PC-3 (cell line): Measurements from ENCODE around the gene CARS1. TPM values are rescaled to one million over a fixed set of nuclear protein-coding genes. Genes with fewer than 3 reads are reported as not detected.

ENCODE experiments used
- ATAC-seq: fragments of 200-7000 bp; cut with Tn5 transposase; 2 replicates; pipeline ENCODE4 v1.9.1; 2020; ENCODE audit warnings: mild to moderate bottlenecking, moderate library complexity
- BruUV-seq: library from RNA; stranded (reverse); fragments of 400-500 nt; replicated peaks from 2 replicates; lab custom pipeline; 2021; lab: Mats Ljungman, UMichigan
- CTCF ChIA-PET: fragments of 300-600 bp; sonication (Branson Sonifier 250); formaldehyde crosslinking; loops from one replicate; lab custom pipeline; 2022; ENCODE audit warnings: antibody characterized with exemption; lab: Charles Lee
- POLR2A ChIA-PET: fragments of 300-600 bp; sonication (Branson Sonifier 250); formaldehyde crosslinking; loops from one replicate; lab custom pipeline; 2022; ENCODE audit warnings: antibody characterized with exemption; ENCODE audit not compliant: unreplicated experiment; lab: Charles Lee
- DNase-seq: peaks from one replicate; pipeline ENCODE4 v3.0.0-alpha.2; 2015
- H2AFZ ChIP-seq: fragments of 300-600 bp; sonication (generic); 2 replicates; pipeline ENCODE4 v1.6.0; 2016; ENCODE audit warnings: antibody characterized with exemption, low read length
- H3F3A ChIP-seq: fragments of 300-600 bp; sonication (generic); one replicate; pipeline ENCODE4 v1.6.0; 2017; ENCODE audit warnings: antibody characterized with exemption, low read length, control low read depth, mild to moderate bottlenecking; ENCODE audit not compliant: unreplicated experiment
- H3K27ac ChIP-seq: fragments of 300-600 bp; sonication (generic); 2 replicates; pipeline ENCODE4 v1.5.1; 2016; ENCODE audit warnings: mild to moderate bottlenecking, low read length
- H3K27me3 ChIP-seq: fragments of 300-600 bp; sonication (generic); 2 replicates; pipeline ENCODE4 v1.6.1; 2016; ENCODE audit warnings: low read length, mixed read lengths
- H3K36me3 ChIP-seq: fragments of 300-600 bp; sonication (generic); 2 replicates; pipeline ENCODE4 v1.6.1; 2016; ENCODE audit warnings: low read depth, mixed run types, low read length, mixed read lengths
- H3K4me1 ChIP-seq: fragments of 300-600 bp; sonication (generic); 2 replicates; pipeline ENCODE4 v1.5.1; 2016; ENCODE audit warnings: low read length; ENCODE audit not compliant: insufficient read depth
- H3K4me2 ChIP-seq: fragments of 300-600 bp; sonication (generic); 2 replicates; pipeline ENCODE4 v1.6.0; 2016; ENCODE audit warnings: low read length
- H3K4me3 ChIP-seq: fragments of 300-600 bp; sonication (generic); 2 replicates; pipeline ENCODE4 v1.5.1; 2016; ENCODE audit warnings: mild to moderate bottlenecking, low read length, mixed read lengths
- H3K79me2 ChIP-seq: fragments of 300-600 bp; sonication (generic); 2 replicates; pipeline ENCODE4 v1.6.1; 2017; ENCODE audit warnings: low read length, mixed read lengths
- H3K9ac ChIP-seq: fragments of 300-600 bp; sonication (generic); 2 replicates; pipeline ENCODE4 v1.6.0; 2016; ENCODE audit warnings: mild to moderate bottlenecking, low read length
- H3K9me2 ChIP-seq: fragments of 300-600 bp; sonication (generic); replicated peaks from 2 replicates; pipeline ENCODE4 v1.6.1; 2016; ENCODE audit warnings: mixed run types, low read length, mixed read lengths
- H3K9me3 ChIP-seq: fragments of 300-600 bp; sonication (generic); 2 replicates; pipeline ENCODE4 v1.6.1; 2016; ENCODE audit warnings: low read length, mixed read lengths
- H4K20me1 ChIP-seq: fragments of 300-600 bp; sonication (generic); 2 replicates; pipeline ENCODE4 v1.6.1; 2016; ENCODE audit warnings: low read length, mixed read lengths
- EZH2 ChIP-seq: fragments of 300-600 bp; sonication (generic); IDR thresholded peaks from one replicate; pipeline ENCODE4 v1.6.1; 2017; ENCODE audit warnings: antibody characterized with exemption, mild to moderate bottlenecking, low read length; ENCODE audit not compliant: unreplicated experiment
- EZH2phosphoT487 ChIP-seq: fragments of 300-600 bp; sonication (generic); IDR thresholded peaks from 2 replicates; pipeline ENCODE4 v1.6.1; 2018; ENCODE audit warnings: mild to moderate bottlenecking, antibody characterized with exemption, low read length, borderline replicate concordance
- intact Hi-C: fragments of 100-400 bp; cut with micrococcal nuclease; formaldehyde crosslinking; loops from 2 replicates; pipeline ENCODE4 v1.9.0; 2023
- total RNA-seq: library from RNA; depleted of rRNA; stranded (reverse); fragments of >200 nt; gene quantifications from 2 replicates; pipeline ENCODE4 v1.2.3, GENCODE V29; 2014
- TF ChIP-seq, protein P1 (sequence below): fragments of 300-600 bp; sonication (generic); conservative IDR thresholded peaks from 2 replicates; pipeline ENCODE4 v1.5.1; 2017; ENCODE audit warnings: antibody characterized with exemption, low read depth, mild to moderate bottlenecking, low read length

CARS1 gene
- total RNA-seq, 1 experiment from 2014 or later: 39.7 TPM

DNA sequence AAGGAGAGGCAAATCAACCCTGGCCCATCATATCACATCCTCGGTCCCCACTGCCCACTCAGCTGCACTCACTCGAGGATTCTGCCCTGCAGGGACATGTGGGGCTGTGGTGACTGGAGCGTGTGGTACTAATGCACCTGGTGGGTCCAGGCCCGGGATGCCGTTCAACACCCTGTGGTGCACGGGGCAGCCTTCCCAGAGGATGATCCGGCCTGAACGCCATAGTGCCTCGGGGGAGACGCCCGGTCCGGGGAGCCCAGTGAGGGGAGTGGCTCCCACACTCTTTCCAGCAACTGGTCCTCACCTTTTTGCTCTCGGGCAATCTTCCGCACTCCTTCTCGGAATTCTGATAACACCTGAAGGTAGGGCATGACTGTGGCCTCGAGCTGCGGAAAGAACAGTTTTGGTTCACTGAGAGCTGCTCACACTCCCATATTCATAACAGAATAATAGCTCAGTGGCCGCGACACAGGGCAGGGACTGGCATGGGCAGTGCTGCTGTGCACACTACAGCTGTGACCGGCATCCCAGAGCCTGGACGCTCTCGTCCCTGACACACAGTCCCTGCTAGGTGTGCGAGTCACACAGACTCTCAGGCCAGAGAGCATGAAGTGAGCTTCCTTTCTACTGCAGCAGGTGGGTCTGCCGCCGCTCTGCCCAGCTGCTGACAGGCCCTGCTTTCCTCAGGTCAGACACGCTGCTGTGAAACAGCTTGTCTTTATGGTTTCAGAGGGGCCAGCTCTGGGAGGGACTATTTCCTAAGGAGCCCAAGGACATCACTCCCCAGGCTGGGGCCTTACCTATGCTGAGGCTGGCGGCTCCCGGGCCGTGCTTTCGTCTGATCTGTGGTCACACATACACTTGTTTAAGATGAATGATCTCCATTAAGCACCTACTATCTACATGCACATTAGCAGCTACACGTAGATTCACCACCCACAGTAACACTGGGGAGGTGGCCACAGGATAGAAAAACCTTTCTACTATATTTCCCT is 45.0 kb downstream of the CARS1 start:
- no peaks in the 10 kb centered on the region for H3F3A ChIP-seq
- H3K4me3 ChIP-seq: no peak overlapping the region
- no peaks in the 10 kb centered on the region for H3K4me1 ChIP-seq
- intact Hi-C loops: no loop called here
- H3K4me2 ChIP-seq: no peak overlapping the region
- no peak overlapping the region for H2AFZ ChIP-seq
- H3K9me3 ChIP-seq: no peaks in the 10 kb centered on the region
- no peak overlapping the region for H3K9ac ChIP-seq
- no peaks in the 10 kb centered on the region for H4K20me1 ChIP-seq
- no TSS peak for BruUV-seq
- ChIA-PET POLR2A (no interaction called here), CTCF (no interaction called here)
- ATAC-seq (no peak), DNase-seq (no peak)
- TF ChIP-seq, protein P1, sequence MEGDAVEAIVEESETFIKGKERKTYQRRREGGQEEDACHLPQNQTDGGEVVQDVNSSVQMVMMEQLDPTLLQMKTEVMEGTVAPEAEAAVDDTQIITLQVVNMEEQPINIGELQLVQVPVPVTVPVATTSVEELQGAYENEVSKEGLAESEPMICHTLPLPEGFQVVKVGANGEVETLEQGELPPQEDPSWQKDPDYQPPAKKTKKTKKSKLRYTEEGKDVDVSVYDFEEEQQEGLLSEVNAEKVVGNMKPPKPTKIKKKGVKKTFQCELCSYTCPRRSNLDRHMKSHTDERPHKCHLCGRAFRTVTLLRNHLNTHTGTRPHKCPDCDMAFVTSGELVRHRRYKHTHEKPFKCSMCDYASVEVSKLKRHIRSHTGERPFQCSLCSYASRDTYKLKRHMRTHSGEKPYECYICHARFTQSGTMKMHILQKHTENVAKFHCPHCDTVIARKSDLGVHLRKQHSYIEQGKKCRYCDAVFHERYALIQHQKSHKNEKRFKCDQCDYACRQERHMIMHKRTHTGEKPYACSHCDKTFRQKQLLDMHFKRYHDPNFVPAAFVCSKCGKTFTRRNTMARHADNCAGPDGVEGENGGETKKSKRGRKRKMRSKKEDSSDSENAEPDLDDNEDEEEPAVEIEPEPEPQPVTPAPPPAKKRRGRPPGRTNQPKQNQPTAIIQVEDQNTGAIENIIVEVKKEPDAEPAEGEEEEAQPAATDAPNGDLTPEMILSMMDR: no peak
- TF ChIP-seq EZH2phosphoT487: no peak
- H3K36me3 ChIP-seq: peaks cover 10% of the 10 kb centered on the region; the same call in 1 of the 2 replicates
- no peak overlapping the region for H3K27ac ChIP-seq
- H3K79me2 ChIP-seq: no peaks in the 10 kb centered on the region
- no peaks in the 10 kb centered on the region for H3K27me3 ChIP-seq
- H3K9me2 ChIP-seq: no peaks in the 10 kb centered on the region

- Histone ChIP-seq H3K79me2 (no peaks in the 10 kb centered on the region), H4K20me1 (no peaks in the 10 kb centered on the region), H3K4me3 (no peak overlapping the region), H3K9me3 (no peaks in the 10 kb centered on the region), H3K9ac (no peak overlapping the region), H3K4me1 (no peaks in the 10 kb centered on the region), H3K27me3 (no peaks in the 10 kb centered on the region), H3K9me2 (no peaks in the 10 kb centered on the region), H3F3A (no peaks in the 10 kb centered on the region), H3K36me3 (peaks cover 6% of the 10 kb centered on the region; the same call in 1 of the 2 replicates), H2AFZ (no peak overlapping the region), H3K27ac (no peak overlapping the region), H3K4me2 (no peak overlapping the region)
- ATAC-seq (no peak), DNase-seq (no peak)
- ChIA-PET CTCF (no interaction called here), POLR2A (interaction anchor here (0.6 kb wide), 1 partner anchor 82 kb away, joined by 3 read pairs; no protein-coding TSS in a partner anchor)
- BruUV-seq: no TSS peak
- TF ChIP-seq EZH2: no peak
- TF ChIP-seq, protein P1: no peak
- no peak for TF ChIP-seq EZH2phosphoT487
- intact Hi-C loops: no loop called here
Measured at GRCh38 chr11:3010521-3011275, 46.5 kb downstream of the CARS1 start.
